ENCODE results near the gene ZNF223. TPM values are rescaled to one million over a fixed set of nuclear protein-coding genes. Genes with fewer than 3 reads are reported as not detected.

ZNF223 gene
- polyA plus RNA-seq (ENCODE audit: insufficient read length in 4 of 4): 10 to 100 TPM in 3 of 4 donors, 1 to 10 TPM in 1; 9.7 to 14.6 (median 12.9) TPM

GRCh38 chr19:44051650-44052402, at the start of gene ZNF223:
TSS of gene ZNF223 (plus strand) at chr19:44052036. CDS start at chr19:44055177, 3,141 bp downstream.
- peak; percentile 77 to 96 (median 85) for DNase-seq (ENCODE audit: low read depth in 4 of 4, low spot score in 2 of 4)

GRCh38 chr19:44002212-44002565, 49.6 kb upstream of the ZNF223 start:
- no peak for DNase-seq (ENCODE audit: low read depth in 4 of 4, low spot score in 2 of 4)

- peak; percentile 82 to 98 (median 89) for DNase-seq (ENCODE audit: low read depth in 4 of 4, low spot score in 2 of 4)
Observed at GRCh38 chr19:44002566-44003460, 49.0 kb upstream of the ZNF223 start, which contains the start of gene ZNF230. TSS of gene ZNF230 (plus strand) at chr19:44002957. CDS start at chr19:44007079, 4,122 bp downstream.

GRCh38 chr19:44003461-44004009, 48.3 kb upstream of the ZNF223 start:
- no peak for DNase-seq (ENCODE audit: low read depth in 4 of 4, low spot score in 2 of 4)

- DNase-seq (ENCODE audit: low read depth in 4 of 4, low spot score in 2 of 4): no peak
Observed at GRCh38 chr19:44005973-44006372, 45.9 kb upstream of the ZNF223 start.

GRCh38 chr19:44007473-44007872, 44.4 kb upstream of the ZNF223 start:
- DNase-seq (ENCODE audit: low read depth in 4 of 4, low spot score in 2 of 4): no peak

- no peak for DNase-seq (ENCODE audit: low read depth in 4 of 4, low spot score in 2 of 4)
Observed at GRCh38 chr19:44010468-44010867, 41.4 kb upstream of the ZNF223 start.

GRCh38 chr19:44019498-44019897, 32.3 kb upstream of the ZNF223 start:
- no peak for DNase-seq (ENCODE audit: low read depth in 4 of 4, low spot score in 2 of 4)

GRCh38 chr19:44021221-44021620, 30.6 kb upstream of the ZNF223 start:
- DNase-seq (ENCODE audit: low read depth in 4 of 4, low spot score in 2 of 4): no peak

- no peak for DNase-seq (ENCODE audit: low read depth in 4 of 4, low spot score in 2 of 4)
Observed at GRCh38 chr19:44024900-44025216, 27.0 kb upstream of the ZNF223 start.

GRCh38 chr19:44025217-44025936, 26.5 kb upstream of the ZNF223 start, which contains the start of gene ZNF222:
TSS of gene ZNF222 (plus strand) at chr19:44025379. CDS start at chr19:44025437, 58 bp downstream.
- DNase-seq (ENCODE audit: low read depth in 4 of 4, low spot score in 2 of 4): peak in 3 of 4 donors; percentile 68 to 90 (median 76)

GRCh38 chr19:44026622-44027021, 25.2 kb upstream of the ZNF223 start:
- DNase-seq (ENCODE audit: low read depth in 4 of 4, low spot score in 2 of 4): no peak

GRCh38 chr19:44032001-44032610, 19.7 kb upstream of the ZNF223 start:
- DNase-seq (ENCODE audit: low read depth in 4 of 4, low spot score in 2 of 4): no peak

- no peak for DNase-seq (ENCODE audit: low read depth in 4 of 4, low spot score in 2 of 4)
Observed at GRCh38 chr19:44042147-44042546, 9.7 kb upstream of the ZNF223 start.

GRCh38 chr19:44050740-44051649, 841 bp upstream of the ZNF223 start:
- peak in 1 of 4 donors; percentile 1 for DNase-seq (ENCODE audit: low read depth in 4 of 4, low spot score in 2 of 4)

GRCh38 chr19:44055870-44056269, 4.0 kb downstream of the ZNF223 start:
- no peak for DNase-seq (ENCODE audit: low read depth in 4 of 4, low spot score in 2 of 4)

GRCh38 chr19:44059229-44059628, 7.4 kb downstream of the ZNF223 start:
- DNase-seq (ENCODE audit: low read depth in 4 of 4, low spot score in 2 of 4): no peak

- no peak for DNase-seq (ENCODE audit: low read depth in 4 of 4, low spot score in 2 of 4)
Observed at GRCh38 chr19:44061038-44061437, 9.2 kb downstream of the ZNF223 start.

- DNase-seq (ENCODE audit: low read depth in 4 of 4, low spot score in 2 of 4): no peak
Observed at GRCh38 chr19:44066305-44066704, 14.5 kb downstream of the ZNF223 start.
